Lung (tissue), 12 donors: ENCODE results near the gene ETV3L. TPM values are rescaled to one million over a fixed set of nuclear protein-coding genes. Genes with fewer than 3 reads are reported as not detected.

ENCODE experiments used
- ATAC-seq: fragments of 200-7000 bp; cut with Tn5 transposase; one replicate; pipeline ENCODE4 v1.9.1; 2020; ENCODE audit warnings: moderate number of reproducible peaks; ENCODE audit not compliant: insufficient read depth, low FRiP score
- DNase-seq, 3 donors: peaks; one replicate each; pipeline ENCODE4 v3.0.0-alpha.2; 2013 to 2017
- H3K27ac ChIP-seq, 2 donors: one replicate each; pipeline ENCODE4 v1.5.1; 2013; ENCODE audit warnings: mild to moderate bottlenecking in 2 of 2, moderate library complexity in 2 of 2, control low read depth in 1 of 2, inconsistent platforms in 1 of 2, low read depth in 1 of 2, low read length in 1 of 2
- H3K27me3 ChIP-seq, 3 donors: one replicate each; pipeline ENCODE4 v1.5.1; 2013; ENCODE audit warnings: low read length in 2 of 3; ENCODE audit not compliant: control insufficient read depth in 3 of 3, insufficient read depth in 3 of 3
- H3K36me3 ChIP-seq, 4 donors: one replicate each; pipeline ENCODE4 v1.5.1; 2013; ENCODE audit warnings: low read length in 4 of 4, mild to moderate bottlenecking in 1 of 4, moderate library complexity in 1 of 4; ENCODE audit not compliant: control insufficient read depth in 4 of 4, insufficient read depth in 4 of 4
- H3K4me1 ChIP-seq, 5 donors: one replicate each; pipeline ENCODE4 v1.5.1; 2013; ENCODE audit warnings: low read length in 5 of 5, mild to moderate bottlenecking in 2 of 5, moderate library complexity in 1 of 5; ENCODE audit not compliant: control insufficient read depth in 5 of 5, insufficient read depth in 5 of 5
- H3K4me3 ChIP-seq: one replicate; pipeline ENCODE4 v1.5.1; 2013; ENCODE audit warnings: mild to moderate bottlenecking, control low read depth, moderate library complexity
- H3K9ac ChIP-seq, 2 donors: one replicate each; pipeline ENCODE4 v1.5.1; 2013; ENCODE audit warnings: low read length in 2 of 2, control low read depth in 1 of 2; ENCODE audit not compliant: insufficient read depth in 1 of 2
- H3K9me3 ChIP-seq, 4 donors: one replicate each; pipeline ENCODE4 v1.5.1; 2013; ENCODE audit warnings: low read length in 3 of 4, mild to moderate bottlenecking in 1 of 4, moderate library complexity in 1 of 4; ENCODE audit not compliant: control insufficient read depth in 4 of 4, insufficient read depth in 3 of 4
- CTCF ChIP-seq: IDR thresholded peaks from 2 replicates; pipeline ENCODE4 v1.5.1; 2012; ENCODE audit warnings: mild to moderate bottlenecking; ENCODE audit errors: control extremely low read depth, extremely low read depth
- WGBS, 2 donors: extraction: QIAGEN DNeasy Blood & Tissue Kit; methylation state at CpG; one replicate each; pipeline ENCODE4 v1.1.7; 2013; 5-methylcytosine and 5-hydroxymethylcytosine counted together
- polyA plus RNA-seq, 2 donors: library from polyadenylated mRNA; stranded (reverse); fragments of 200-250 nt; gene quantifications; one replicate each; pipeline ENCODE4 v1.2.1, GENCODE V29; 2013
- total RNA-seq, 2 donors: library from RNA; depleted of rRNA in 1 of 2; stranded (reverse); fragments of >200 nt in 1 of 2; gene quantifications; one replicate each; pipeline ENCODE4 v1.2.1, GENCODE V29; 2014 to 2021
- donor health status: control.
- donor health status: control.
- donor health status: Bipolar disorder and iron deficiency.
- donor health status: healthy.
- donor health status: DM: yes; HTN: yes; CAD: no.

The ETV3L gene
- total and polyA plus RNA-seq, 4 donors: 0.05 TPM; not detected in 3

GRCh38 chr1:157146244-157146643, 46.6 kb upstream of the ETV3L start:
- Histone ChIP-seq H3K27ac (no peak overlapping the region), H3K9ac (no peak overlapping the region), H3K9me3 (no peaks in the 10 kb centered on the region), H3K4me3 (no peak overlapping the region), H3K36me3 (no peaks in the 10 kb centered on the region), H3K27me3 (no peaks in the 10 kb centered on the region), H3K4me1 (peaks cover 0 to 6% (median 0%) of the 10 kb centered on the region in 5 donors)
- ATAC-seq: no peak
- TF ChIP-seq CTCF: no peak
- 86 to 88% methylated on average over 3 of the region's 3 CpGs for WGBS, 2 donors
- no peak for DNase-seq

GRCh38 chr1:157145076-157145475, 45.5 kb upstream of the ETV3L start:
- H3K27me3 ChIP-seq: no peaks in the 10 kb centered on the region
- WGBS, 2 donors: 95 to 100% methylated on average over 1 of the region's 1 CpG
- H3K27ac ChIP-seq: no peak overlapping the region
- H3K4me1 ChIP-seq: peaks cover 0 to 6% (median 0%) of the 10 kb centered on the region in 5 donors
- H3K4me3 ChIP-seq: no peak overlapping the region
- H3K36me3 ChIP-seq: no peaks in the 10 kb centered on the region
- ATAC-seq (no peak), DNase-seq (no peak)
- no peak overlapping the region for H3K9ac ChIP-seq
- no peak for TF ChIP-seq CTCF
- no peaks in the 10 kb centered on the region for H3K9me3 ChIP-seq

GRCh38 chr1:157144509-157144908, 44.9 kb upstream of the ETV3L start:
- Histone ChIP-seq H3K36me3 (no peaks in the 10 kb centered on the region), H3K4me3 (no peak overlapping the region), H3K27ac (no peak overlapping the region), H3K4me1 (peaks cover 0 to 6% (median 0%) of the 10 kb centered on the region in 5 donors), H3K27me3 (no peaks in the 10 kb centered on the region), H3K9ac (no peak overlapping the region), H3K9me3 (no peaks in the 10 kb centered on the region)
- no peak for TF ChIP-seq CTCF
- DNase-seq: no peak
- 83 to 91% methylated on average over 1 of the region's 1 CpG for WGBS, 2 donors
- ATAC-seq: no peak

- H3K9me3 ChIP-seq: no peaks in the 10 kb centered on the region
- H3K4me1 ChIP-seq: peaks cover 0 to 8% (median 0%) of the 10 kb centered on the region in 5 donors
- no peaks in the 10 kb centered on the region for H3K27me3 ChIP-seq
- no peak overlapping the region for H3K9ac ChIP-seq
- ATAC-seq: no peak
- 89 to 94% methylated on average over 3 of the region's 3 CpGs for WGBS, 2 donors
- no peaks in the 10 kb centered on the region for H3K36me3 ChIP-seq
- H3K27ac ChIP-seq: no peak overlapping the region
- no peak for DNase-seq
- TF ChIP-seq CTCF: no peak
- no peak overlapping the region for H3K4me3 ChIP-seq
Measured at GRCh38 chr1:157142765-157143423, 43.3 kb upstream of the ETV3L start.
